IMR-90 (cell line): Measurements from ENCODE around the gene RBM45.

Experiments used
- CEBPB ChIP-seq: IDR thresholded peaks from 2 replicates; pipeline ENCODE4 v1.6.1; 2012; ENCODE audit warnings: low read depth, low read length, improper control_type of control experiment
- FOS ChIP-seq: fragments of 150-350 bp; IDR thresholded peaks from 2 replicates; pipeline ENCODE4 v1.6.1; 2016; ENCODE audit warnings: low read depth, low read length
- MAFK ChIP-seq: IDR thresholded peaks from 2 replicates; pipeline ENCODE4 v1.6.1; 2012; ENCODE audit warnings: low read depth, low read length, improper control_type of control experiment
- MAZ ChIP-seq: IDR thresholded peaks from 2 replicates; pipeline ENCODE4 v1.6.1; 2012; ENCODE audit warnings: low read depth, mild to moderate bottlenecking, low read length, improper control_type of control experiment, moderate library complexity, borderline replicate concordance
- MXI1 ChIP-seq: IDR thresholded peaks from 2 replicates; pipeline ENCODE4 v1.6.1; 2012; ENCODE audit warnings: low read depth, mild to moderate bottlenecking, low read length, moderate library complexity, borderline replicate concordance
- NFE2L2 ChIP-seq: fragments of 150-350 bp; IDR thresholded peaks from 2 replicates; pipeline ENCODE4 v1.6.1; 2016; ENCODE audit warnings: low read depth, mild to moderate bottlenecking, low read length
- POLR2A ChIP-seq: IDR thresholded peaks from 2 replicates; pipeline ENCODE4 v1.6.1; 2012; ENCODE audit warnings: mild to moderate bottlenecking, low read depth, low read length
- RAD21 ChIP-seq: IDR thresholded peaks from 2 replicates; pipeline ENCODE4 v1.6.1; 2012; ENCODE audit warnings: low read length, improper control_type of control experiment
- RCOR1 ChIP-seq: IDR thresholded peaks from 2 replicates; pipeline ENCODE4 v1.6.1; 2012; ENCODE audit warnings: mild to moderate bottlenecking, low read length, improper control_type of control experiment; ENCODE audit not compliant: insufficient replicate concordance
- RFX5 ChIP-seq: IDR thresholded peaks from 2 replicates; pipeline ENCODE4 v1.8.0; 2012; ENCODE audit warnings: low read depth, mild to moderate bottlenecking, low read length, moderate library complexity
- SMC3 ChIP-seq: fragments of 150-350 bp; IDR thresholded peaks from 2 replicates; pipeline ENCODE4 v1.6.1; 2016; ENCODE audit warnings: low read depth, mild to moderate bottlenecking, antibody characterized with exemption, low read length, moderate library complexity
- USF2 ChIP-seq: fragments of 150-350 bp; IDR thresholded peaks from 2 replicates; pipeline ENCODE4 v1.6.1; 2017; ENCODE audit warnings: mild to moderate bottlenecking, antibody characterized with exemption, low read length, low read depth
- TF ChIP-seq, protein P1 (sequence below): conservative IDR thresholded peaks from 2 replicates; pipeline ENCODE4 v1.5.1; 2012; ENCODE audit warnings: mild to moderate bottlenecking, low read depth, low read length, improper control_type of control experiment
- TF ChIP-seq, protein P2 (sequence below): fragments of 150-350 bp; IDR thresholded peaks from 2 replicates; pipeline ENCODE4 v1.6.1; 2016; ENCODE audit warnings: low read depth, mild to moderate bottlenecking, low read length, moderate library complexity, borderline replicate concordance

- TF ChIP-seq MAFK: no peak
- TF ChIP-seq, protein P1, sequence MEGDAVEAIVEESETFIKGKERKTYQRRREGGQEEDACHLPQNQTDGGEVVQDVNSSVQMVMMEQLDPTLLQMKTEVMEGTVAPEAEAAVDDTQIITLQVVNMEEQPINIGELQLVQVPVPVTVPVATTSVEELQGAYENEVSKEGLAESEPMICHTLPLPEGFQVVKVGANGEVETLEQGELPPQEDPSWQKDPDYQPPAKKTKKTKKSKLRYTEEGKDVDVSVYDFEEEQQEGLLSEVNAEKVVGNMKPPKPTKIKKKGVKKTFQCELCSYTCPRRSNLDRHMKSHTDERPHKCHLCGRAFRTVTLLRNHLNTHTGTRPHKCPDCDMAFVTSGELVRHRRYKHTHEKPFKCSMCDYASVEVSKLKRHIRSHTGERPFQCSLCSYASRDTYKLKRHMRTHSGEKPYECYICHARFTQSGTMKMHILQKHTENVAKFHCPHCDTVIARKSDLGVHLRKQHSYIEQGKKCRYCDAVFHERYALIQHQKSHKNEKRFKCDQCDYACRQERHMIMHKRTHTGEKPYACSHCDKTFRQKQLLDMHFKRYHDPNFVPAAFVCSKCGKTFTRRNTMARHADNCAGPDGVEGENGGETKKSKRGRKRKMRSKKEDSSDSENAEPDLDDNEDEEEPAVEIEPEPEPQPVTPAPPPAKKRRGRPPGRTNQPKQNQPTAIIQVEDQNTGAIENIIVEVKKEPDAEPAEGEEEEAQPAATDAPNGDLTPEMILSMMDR: no peak
- no peak for TF ChIP-seq POLR2A
- no peak for TF ChIP-seq RFX5
- no peak for TF ChIP-seq MXI1
- TF ChIP-seq MAZ: no peak
- TF ChIP-seq NFE2L2: no peak
- TF ChIP-seq SMC3: no peak
- no peak for TF ChIP-seq RCOR1
- TF ChIP-seq FOS: no peak
- no peak for TF ChIP-seq CEBPB
- TF ChIP-seq, protein P2, sequence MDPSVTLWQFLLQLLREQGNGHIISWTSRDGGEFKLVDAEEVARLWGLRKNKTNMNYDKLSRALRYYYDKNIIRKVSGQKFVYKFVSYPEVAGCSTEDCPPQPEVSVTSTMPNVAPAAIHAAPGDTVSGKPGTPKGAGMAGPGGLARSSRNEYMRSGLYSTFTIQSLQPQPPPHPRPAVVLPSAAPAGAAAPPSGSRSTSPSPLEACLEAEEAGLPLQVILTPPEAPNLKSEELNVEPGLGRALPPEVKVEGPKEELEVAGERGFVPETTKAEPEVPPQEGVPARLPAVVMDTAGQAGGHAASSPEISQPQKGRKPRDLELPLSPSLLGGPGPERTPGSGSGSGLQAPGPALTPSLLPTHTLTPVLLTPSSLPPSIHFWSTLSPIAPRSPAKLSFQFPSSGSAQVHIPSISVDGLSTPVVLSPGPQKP: no peak
- no peak for TF ChIP-seq USF2
- TF ChIP-seq RAD21: no peak
These were observed 51.7 kb downstream of the RBM45 start for GRCh38 chr2:178163911-178164310.
